HG02852 (cell line): ENCODE results near the gene DOCK3.
"Not testable (repeated sequence)": the region's sequence is repeated elsewhere in the genome, so short reads cannot be mapped to it uniquely, and the experiment has no call there.

Experiments
- ATAC-seq: cut with Tn5 transposase; IDR thresholded peaks from one replicate; pipeline ENCODE4 v1.9.1; 2021; ENCODE audit warnings: mild to moderate bottlenecking, moderate library complexity; ENCODE audit not compliant: unreplicated experiment

The DOCK3 gene

GRCh38 chr3:50978586-50978985 lies 303.9 kb downstream of the DOCK3 start:
- ATAC-seq, result not testable (repeated sequence)

GRCh38 chr3:50978991-50979667 lies 304.4 kb downstream of the DOCK3 start:
- no peak for ATAC-seq

- no peak for ATAC-seq
These were observed 308.0 kb downstream of the DOCK3 start for GRCh38 chr3:50982540-50983325.

GRCh38 chr3:50983887-50984286 lies 309.2 kb downstream of the DOCK3 start:
- no peak for ATAC-seq

- ATAC-seq, result no peak
These were observed 311.2 kb downstream of the DOCK3 start for GRCh38 chr3:50985893-50986292.

- no peak for ATAC-seq
These were observed 312.0 kb downstream of the DOCK3 start for GRCh38 chr3:50986726-50987125.

GRCh38 chr3:50994537-50994936 lies 319.8 kb downstream of the DOCK3 start:
- no peak for ATAC-seq

- ATAC-seq, result no peak
These were observed 320.5 kb downstream of the DOCK3 start for GRCh38 chr3:50995085-50995824.

- ATAC-seq, result no peak
These were observed 327.8 kb downstream of the DOCK3 start for GRCh38 chr3:51002495-51002894.

- no peak for ATAC-seq
These were observed 329.5 kb downstream of the DOCK3 start for GRCh38 chr3:51004235-51004634.

GRCh38 chr3:51024121-51024520 lies 349.4 kb downstream of the DOCK3 start:
- no peak for ATAC-seq

GRCh38 chr3:51024765-51025632 lies 350.3 kb downstream of the DOCK3 start:
- ATAC-seq, result no peak

- no peak for ATAC-seq
These were observed 356.9 kb downstream of the DOCK3 start for GRCh38 chr3:51031666-51032065.

- no peak for ATAC-seq
These were observed 360.9 kb downstream of the DOCK3 start for GRCh38 chr3:51035630-51036029.

- ATAC-seq, result no peak
These were observed 370.3 kb downstream of the DOCK3 start for GRCh38 chr3:51044982-51045381.

GRCh38 chr3:51052562-51052961 lies 377.8 kb downstream of the DOCK3 start:
- no peak for ATAC-seq

GRCh38 chr3:51057121-51057520 lies 382.4 kb downstream of the DOCK3 start:
- ATAC-seq, result no peak

GRCh38 chr3:51063053-51063452 lies 388.3 kb downstream of the DOCK3 start:
- no peak for ATAC-seq

- ATAC-seq, result no peak
These were observed 400.6 kb downstream of the DOCK3 start for GRCh38 chr3:51075221-51075775.

- ATAC-seq, result no peak
These were observed 407.6 kb downstream of the DOCK3 start for GRCh38 chr3:51082363-51082762.
